Measurements from ENCODE around the gene RSAD1. TPM values are rescaled to one million over a fixed set of nuclear protein-coding genes. Genes with fewer than 3 reads are reported as not detected.

RSAD1 gene
- total and polyA plus RNA-seq, 4 donors, result 10.8 to 22.7 (median 18.6) TPM

DNA sequence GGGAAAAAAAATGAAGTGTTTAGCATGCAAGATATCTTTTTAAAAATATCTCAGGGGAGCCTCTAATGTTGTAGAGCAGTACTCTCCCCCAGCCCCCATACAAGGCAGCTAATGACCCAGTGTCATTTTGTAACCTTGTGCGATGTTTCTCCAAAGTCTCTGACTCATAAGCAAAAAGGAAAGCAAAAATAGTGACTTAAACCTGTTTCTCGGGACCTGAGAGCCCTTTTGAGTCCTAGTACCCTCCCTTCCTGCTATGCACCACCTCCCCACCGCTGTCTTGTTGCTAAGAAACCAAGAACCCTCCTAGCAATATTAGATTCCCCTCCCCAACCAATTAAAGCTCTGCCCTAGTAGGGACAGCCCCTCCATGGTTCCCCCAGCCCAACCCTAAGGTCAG lies 32.4 kb downstream of the RSAD1 start:
- TF ChIP-seq SP1 (IDR thresholded peaks at IDR 0.05) (no peak), HNF4A (conservative IDR thresholded peaks at IDR 0.05) (no peak)
- TF ChIP-seq, protein P1, sequence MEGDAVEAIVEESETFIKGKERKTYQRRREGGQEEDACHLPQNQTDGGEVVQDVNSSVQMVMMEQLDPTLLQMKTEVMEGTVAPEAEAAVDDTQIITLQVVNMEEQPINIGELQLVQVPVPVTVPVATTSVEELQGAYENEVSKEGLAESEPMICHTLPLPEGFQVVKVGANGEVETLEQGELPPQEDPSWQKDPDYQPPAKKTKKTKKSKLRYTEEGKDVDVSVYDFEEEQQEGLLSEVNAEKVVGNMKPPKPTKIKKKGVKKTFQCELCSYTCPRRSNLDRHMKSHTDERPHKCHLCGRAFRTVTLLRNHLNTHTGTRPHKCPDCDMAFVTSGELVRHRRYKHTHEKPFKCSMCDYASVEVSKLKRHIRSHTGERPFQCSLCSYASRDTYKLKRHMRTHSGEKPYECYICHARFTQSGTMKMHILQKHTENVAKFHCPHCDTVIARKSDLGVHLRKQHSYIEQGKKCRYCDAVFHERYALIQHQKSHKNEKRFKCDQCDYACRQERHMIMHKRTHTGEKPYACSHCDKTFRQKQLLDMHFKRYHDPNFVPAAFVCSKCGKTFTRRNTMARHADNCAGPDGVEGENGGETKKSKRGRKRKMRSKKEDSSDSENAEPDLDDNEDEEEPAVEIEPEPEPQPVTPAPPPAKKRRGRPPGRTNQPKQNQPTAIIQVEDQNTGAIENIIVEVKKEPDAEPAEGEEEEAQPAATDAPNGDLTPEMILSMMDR (IDR thresholded peaks at IDR 0.05; ENCODE audit: low read depth, low read length, missing input control), result no peak
- peaks cover 2 to 22% (median 14%) of the 10 kb centered on the region in 4 donors for H3K4me1 ChIP-seq (ENCODE audit: control insufficient read depth in 4 of 4, insufficient read depth in 4 of 4, low read length in 3 of 4)
- no peak overlapping the region for H3K4me3 ChIP-seq (ENCODE audit: low read depth in 1 of 3, low read length in 3 of 3)
- H3K9ac ChIP-seq (ENCODE audit: low read depth in 1 of 2, low read length in 2 of 2), result no peak overlapping the region
- WGBS, result 81% methylated on average over 3 of the region's 3 CpGs
- no peaks in the 10 kb centered on the region for H3K9me3 ChIP-seq (ENCODE audit: control insufficient read depth in 4 of 4, low read length in 3 of 4)
- H3K27ac ChIP-seq (ENCODE audit: low read depth in 1 of 2, low read length in 2 of 2), result no peak overlapping the region
- no peaks in the 10 kb centered on the region for H3K36me3 ChIP-seq (ENCODE audit: control insufficient read depth in 4 of 4, insufficient read depth in 3 of 4, low read depth in 1 of 4, low read length in 3 of 4)
- DNase-seq (ENCODE audit: low spot score), result no peak
- H3K27me3 ChIP-seq (ENCODE audit: control insufficient read depth in 4 of 4, insufficient read depth in 4 of 4, low read length in 3 of 4), result no peaks in the 10 kb centered on the region

DNA sequence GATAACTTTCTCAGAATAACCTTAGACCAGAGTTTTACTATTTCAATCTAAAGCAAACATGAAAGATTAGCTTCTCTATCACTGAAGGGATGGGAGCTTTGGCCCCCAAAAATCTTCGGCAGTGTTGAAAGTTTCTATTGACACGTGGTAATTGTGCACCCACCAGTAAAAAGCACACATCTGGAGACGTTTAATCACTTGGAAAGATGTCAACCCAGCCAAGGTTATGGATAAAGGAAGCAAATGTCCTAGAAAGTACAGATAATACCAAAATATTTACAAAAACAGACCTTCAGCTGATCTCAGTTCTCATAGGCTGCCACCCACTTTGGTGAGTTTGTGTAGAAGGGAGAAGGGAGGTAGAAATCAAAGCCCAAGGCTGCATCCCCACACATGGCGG lies 34.8 kb downstream of the RSAD1 start:
- no peaks in the 10 kb centered on the region for H3K36me3 ChIP-seq (ENCODE audit: control insufficient read depth in 4 of 4, insufficient read depth in 3 of 4, low read depth in 1 of 4, low read length in 3 of 4)
- no peak overlapping the region for H3K27ac ChIP-seq (ENCODE audit: low read depth in 1 of 2, low read length in 2 of 2)
- H3K27me3 ChIP-seq (ENCODE audit: control insufficient read depth in 4 of 4, insufficient read depth in 4 of 4, low read length in 3 of 4), result no peaks in the 10 kb centered on the region
- H3K4me1 ChIP-seq (ENCODE audit: control insufficient read depth in 4 of 4, insufficient read depth in 4 of 4, low read length in 3 of 4), result peaks cover 2 to 19% (median 14%) of the 10 kb centered on the region in 4 donors
- H3K9ac ChIP-seq (ENCODE audit: low read depth in 1 of 2, low read length in 2 of 2), result no peak overlapping the region
- no peaks in the 10 kb centered on the region for H3K9me3 ChIP-seq (ENCODE audit: control insufficient read depth in 4 of 4, low read length in 3 of 4)
- DNase-seq (ENCODE audit: low spot score), result no peak
- H3K4me3 ChIP-seq (ENCODE audit: low read depth in 1 of 3, low read length in 3 of 3), result no peak overlapping the region
- 72% methylated on average over 4 of the region's 4 CpGs for WGBS
- TF ChIP-seq JUND (IDR thresholded peaks at IDR 0.05) (no peak), HNF4A (conservative IDR thresholded peaks at IDR 0.05) (no peak), HNF4G (IDR thresholded peaks at IDR 0.05) (no peak), YY1 (IDR thresholded peaks at IDR 0.05) (no peak), TAF1 (conservative IDR thresholded peaks at IDR 0.05) (no peak), SP1 (IDR thresholded peaks at IDR 0.05) (no peak), FOXA1 (IDR thresholded peaks at IDR 0.05) (no peak), GABPA (IDR thresholded peaks at IDR 0.05 in 1 of 2, conservative IDR thresholded peaks at IDR 0.05 in 1 of 2) (no peak), RAD21 (IDR thresholded peaks at IDR 0.05) (no peak), NR2F2 (IDR thresholded peaks at IDR 0.05) (no peak), FOXA2 (IDR thresholded peaks at IDR 0.05) (no peak), EGR1 (IDR thresholded peaks at IDR 0.05; ENCODE audit: low read depth in 2 of 2) (no peak), RXRA (IDR thresholded peaks at IDR 0.05) (no peak)
- TF ChIP-seq, protein P2, sequence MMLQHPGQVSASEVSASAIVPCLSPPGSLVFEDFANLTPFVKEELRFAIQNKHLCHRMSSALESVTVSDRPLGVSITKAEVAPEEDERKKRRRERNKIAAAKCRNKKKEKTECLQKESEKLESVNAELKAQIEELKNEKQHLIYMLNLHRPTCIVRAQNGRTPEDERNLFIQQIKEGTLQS (IDR thresholded peaks at IDR 0.05), result no peak
- TF ChIP-seq, protein P1 (IDR thresholded peaks at IDR 0.05; ENCODE audit: low read depth, low read length, missing input control), result no peak
- TF ChIP-seq, protein P3, sequence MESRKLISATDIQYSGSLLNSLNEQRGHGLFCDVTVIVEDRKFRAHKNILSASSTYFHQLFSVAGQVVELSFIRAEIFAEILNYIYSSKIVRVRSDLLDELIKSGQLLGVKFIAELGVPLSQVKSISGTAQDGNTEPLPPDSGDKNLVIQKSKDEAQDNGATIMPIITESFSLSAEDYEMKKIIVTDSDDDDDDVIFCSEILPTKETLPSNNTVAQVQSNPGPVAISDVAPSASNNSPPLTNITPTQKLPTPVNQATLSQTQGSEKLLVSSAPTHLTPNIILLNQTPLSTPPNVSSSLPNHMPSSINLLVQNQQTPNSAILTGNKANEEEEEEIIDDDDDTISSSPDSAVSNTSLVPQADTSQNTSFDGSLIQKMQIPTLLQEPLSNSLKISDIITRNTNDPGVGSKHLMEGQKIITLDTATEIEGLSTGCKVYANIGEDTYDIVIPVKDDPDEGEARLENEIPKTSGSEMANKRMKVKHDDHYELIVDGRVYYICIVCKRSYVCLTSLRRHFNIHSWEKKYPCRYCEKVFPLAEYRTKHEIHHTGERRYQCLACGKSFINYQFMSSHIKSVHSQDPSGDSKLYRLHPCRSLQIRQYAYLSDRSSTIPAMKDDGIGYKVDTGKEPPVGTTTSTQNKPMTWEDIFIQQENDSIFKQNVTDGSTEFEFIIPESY (IDR thresholded peaks at IDR 0.05), result no peak
- TF ChIP-seq, protein P4, sequence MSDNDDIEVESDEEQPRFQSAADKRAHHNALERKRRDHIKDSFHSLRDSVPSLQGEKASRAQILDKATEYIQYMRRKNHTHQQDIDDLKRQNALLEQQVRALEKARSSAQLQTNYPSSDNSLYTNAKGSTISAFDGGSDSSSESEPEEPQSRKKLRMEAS (IDR thresholded peaks at IDR 0.05), result no peak
- TF ChIP-seq, protein P5, sequence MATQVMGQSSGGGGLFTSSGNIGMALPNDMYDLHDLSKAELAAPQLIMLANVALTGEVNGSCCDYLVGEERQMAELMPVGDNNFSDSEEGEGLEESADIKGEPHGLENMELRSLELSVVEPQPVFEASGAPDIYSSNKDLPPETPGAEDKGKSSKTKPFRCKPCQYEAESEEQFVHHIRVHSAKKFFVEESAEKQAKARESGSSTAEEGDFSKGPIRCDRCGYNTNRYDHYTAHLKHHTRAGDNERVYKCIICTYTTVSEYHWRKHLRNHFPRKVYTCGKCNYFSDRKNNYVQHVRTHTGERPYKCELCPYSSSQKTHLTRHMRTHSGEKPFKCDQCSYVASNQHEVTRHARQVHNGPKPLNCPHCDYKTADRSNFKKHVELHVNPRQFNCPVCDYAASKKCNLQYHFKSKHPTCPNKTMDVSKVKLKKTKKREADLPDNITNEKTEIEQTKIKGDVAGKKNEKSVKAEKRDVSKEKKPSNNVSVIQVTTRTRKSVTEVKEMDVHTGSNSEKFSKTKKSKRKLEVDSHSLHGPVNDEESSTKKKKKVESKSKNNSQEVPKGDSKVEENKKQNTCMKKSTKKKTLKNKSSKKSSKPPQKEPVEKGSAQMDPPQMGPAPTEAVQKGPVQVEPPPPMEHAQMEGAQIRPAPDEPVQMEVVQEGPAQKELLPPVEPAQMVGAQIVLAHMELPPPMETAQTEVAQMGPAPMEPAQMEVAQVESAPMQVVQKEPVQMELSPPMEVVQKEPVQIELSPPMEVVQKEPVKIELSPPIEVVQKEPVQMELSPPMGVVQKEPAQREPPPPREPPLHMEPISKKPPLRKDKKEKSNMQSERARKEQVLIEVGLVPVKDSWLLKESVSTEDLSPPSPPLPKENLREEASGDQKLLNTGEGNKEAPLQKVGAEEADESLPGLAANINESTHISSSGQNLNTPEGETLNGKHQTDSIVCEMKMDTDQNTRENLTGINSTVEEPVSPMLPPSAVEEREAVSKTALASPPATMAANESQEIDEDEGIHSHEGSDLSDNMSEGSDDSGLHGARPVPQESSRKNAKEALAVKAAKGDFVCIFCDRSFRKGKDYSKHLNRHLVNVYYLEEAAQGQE (IDR thresholded peaks at IDR 0.05), result no peak

Data from liver (tissue), 9 donors.